GM12874 (cell line): ENCODE measurements around the gene PER2.

ENCODE experiments used
- TF ChIP-seq, protein P1 (sequence below): IDR thresholded peaks from 2 replicates; pipeline ENCODE4 v1.5.1; 2011; ENCODE audit warnings: low read depth, mild to moderate bottlenecking, control low read depth, low read length, moderate library complexity; ENCODE audit not compliant: insufficient read depth

The PER2 gene

GRCh38 chr2:238203094-238203972 lies 85.1 kb downstream of the PER2 start, which contains the start of gene ILKAP:
Gene ILKAP (minus strand): TSS chr2:238203695. CDS start chr2:238203553, 142 bp downstream.
- TF ChIP-seq, protein P1, sequence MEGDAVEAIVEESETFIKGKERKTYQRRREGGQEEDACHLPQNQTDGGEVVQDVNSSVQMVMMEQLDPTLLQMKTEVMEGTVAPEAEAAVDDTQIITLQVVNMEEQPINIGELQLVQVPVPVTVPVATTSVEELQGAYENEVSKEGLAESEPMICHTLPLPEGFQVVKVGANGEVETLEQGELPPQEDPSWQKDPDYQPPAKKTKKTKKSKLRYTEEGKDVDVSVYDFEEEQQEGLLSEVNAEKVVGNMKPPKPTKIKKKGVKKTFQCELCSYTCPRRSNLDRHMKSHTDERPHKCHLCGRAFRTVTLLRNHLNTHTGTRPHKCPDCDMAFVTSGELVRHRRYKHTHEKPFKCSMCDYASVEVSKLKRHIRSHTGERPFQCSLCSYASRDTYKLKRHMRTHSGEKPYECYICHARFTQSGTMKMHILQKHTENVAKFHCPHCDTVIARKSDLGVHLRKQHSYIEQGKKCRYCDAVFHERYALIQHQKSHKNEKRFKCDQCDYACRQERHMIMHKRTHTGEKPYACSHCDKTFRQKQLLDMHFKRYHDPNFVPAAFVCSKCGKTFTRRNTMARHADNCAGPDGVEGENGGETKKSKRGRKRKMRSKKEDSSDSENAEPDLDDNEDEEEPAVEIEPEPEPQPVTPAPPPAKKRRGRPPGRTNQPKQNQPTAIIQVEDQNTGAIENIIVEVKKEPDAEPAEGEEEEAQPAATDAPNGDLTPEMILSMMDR, result no peak

- TF ChIP-seq, protein P1, result no peak
These were observed 85.9 kb downstream of the PER2 start for GRCh38 chr2:238202326-238203093.
